Sigmoid colon (tissue), 4 donors: Measurements from ENCODE around the gene STATH.

Experiments
- POLR2A ChIP-seq, 2 donors: fragments of 450-650 bp; IDR thresholded peaks; one replicate each; pipeline ENCODE4 v1.6.1; 2016; ENCODE audit warnings: antibody characterized with exemption in 2 of 2, mild to moderate bottlenecking in 2 of 2, moderate library complexity in 2 of 2
- POLR2AphosphoS5 ChIP-seq, 4 donors: sonication (generic); formaldehyde crosslinking; IDR thresholded peaks; one replicate each; pipeline ENCODE4 v1.6.1; 2017; ENCODE audit warnings: antibody characterized with exemption in 4 of 4
- TF ChIP-seq, protein P1 (sequence below), 4 experiments: fragments of 450-650 bp in 3 of 4; fragments of 200-600 bp in 1 of 4; IDR thresholded peaks; one replicate each; pipeline ENCODE4 v1.5.1; 2016 to 2019; ENCODE audit warnings: antibody characterized with exemption in 4 of 4, mild to moderate bottlenecking in 3 of 4, moderate library complexity in 2 of 4

- TF ChIP-seq, protein P1, sequence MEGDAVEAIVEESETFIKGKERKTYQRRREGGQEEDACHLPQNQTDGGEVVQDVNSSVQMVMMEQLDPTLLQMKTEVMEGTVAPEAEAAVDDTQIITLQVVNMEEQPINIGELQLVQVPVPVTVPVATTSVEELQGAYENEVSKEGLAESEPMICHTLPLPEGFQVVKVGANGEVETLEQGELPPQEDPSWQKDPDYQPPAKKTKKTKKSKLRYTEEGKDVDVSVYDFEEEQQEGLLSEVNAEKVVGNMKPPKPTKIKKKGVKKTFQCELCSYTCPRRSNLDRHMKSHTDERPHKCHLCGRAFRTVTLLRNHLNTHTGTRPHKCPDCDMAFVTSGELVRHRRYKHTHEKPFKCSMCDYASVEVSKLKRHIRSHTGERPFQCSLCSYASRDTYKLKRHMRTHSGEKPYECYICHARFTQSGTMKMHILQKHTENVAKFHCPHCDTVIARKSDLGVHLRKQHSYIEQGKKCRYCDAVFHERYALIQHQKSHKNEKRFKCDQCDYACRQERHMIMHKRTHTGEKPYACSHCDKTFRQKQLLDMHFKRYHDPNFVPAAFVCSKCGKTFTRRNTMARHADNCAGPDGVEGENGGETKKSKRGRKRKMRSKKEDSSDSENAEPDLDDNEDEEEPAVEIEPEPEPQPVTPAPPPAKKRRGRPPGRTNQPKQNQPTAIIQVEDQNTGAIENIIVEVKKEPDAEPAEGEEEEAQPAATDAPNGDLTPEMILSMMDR (IDR thresholded peaks at IDR 0.05), result no peak
- TF ChIP-seq POLR2A (IDR thresholded peaks at IDR 0.05), result no peak
- TF ChIP-seq POLR2AphosphoS5 (IDR thresholded peaks at IDR 0.05), result no peak
Observed at GRCh38 chr4:69991016-69991415, 4.8 kb upstream of the STATH start.
